Activated CD8-positive, alpha-beta memory T cell treated with anti-CD3 and anti-CD28 coated beads, Interleukin-2, amount 50 U/mL, for 4 hours (primary cell): ENCODE results near the gene NFIX.
A peak's percentile ranks its signal among the peaks of the same experiment; 100 is the strongest.

Experiments
- DNase-seq: peaks from one replicate; pipeline ENCODE4 v3.0.0-alpha.2; 2020

Gene NFIX

DNA sequence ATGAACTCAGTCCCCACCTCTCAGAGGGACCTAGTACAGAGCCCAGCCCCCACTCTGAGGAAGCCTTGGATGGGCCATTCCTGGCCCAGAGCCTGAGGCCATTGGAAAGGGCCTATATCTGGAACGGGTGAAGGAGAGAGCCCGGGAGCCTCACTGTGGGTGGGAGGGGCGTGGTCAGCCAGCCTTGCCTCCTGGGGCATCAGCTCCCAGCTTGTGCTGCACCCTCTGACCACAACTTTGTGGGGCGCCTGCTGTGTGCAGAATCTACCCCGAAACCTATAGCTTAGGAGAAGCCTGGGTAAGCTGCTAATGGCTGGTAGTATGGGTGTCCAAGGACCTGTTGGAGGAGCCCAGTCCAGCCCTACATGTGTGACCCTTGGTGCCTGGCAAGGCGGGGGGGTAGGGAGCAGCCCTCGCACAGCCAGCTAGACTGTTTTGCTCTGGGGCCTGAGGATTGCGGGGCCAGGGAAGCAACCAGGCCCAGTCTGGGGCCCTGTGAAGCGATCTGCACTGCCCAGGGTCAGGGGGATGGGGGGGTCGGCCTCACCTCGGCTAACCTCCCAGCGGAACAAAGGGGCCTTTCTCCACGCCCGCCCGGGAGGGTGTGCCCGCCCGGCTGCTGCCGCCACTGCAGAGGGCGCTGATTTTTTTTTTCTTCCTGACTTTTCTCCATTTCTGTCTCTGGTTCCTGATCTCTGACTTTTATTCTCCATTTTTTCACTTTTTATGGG, 65.1 kb downstream of the NFIX start:
- no peak for DNase-seq

DNA sequence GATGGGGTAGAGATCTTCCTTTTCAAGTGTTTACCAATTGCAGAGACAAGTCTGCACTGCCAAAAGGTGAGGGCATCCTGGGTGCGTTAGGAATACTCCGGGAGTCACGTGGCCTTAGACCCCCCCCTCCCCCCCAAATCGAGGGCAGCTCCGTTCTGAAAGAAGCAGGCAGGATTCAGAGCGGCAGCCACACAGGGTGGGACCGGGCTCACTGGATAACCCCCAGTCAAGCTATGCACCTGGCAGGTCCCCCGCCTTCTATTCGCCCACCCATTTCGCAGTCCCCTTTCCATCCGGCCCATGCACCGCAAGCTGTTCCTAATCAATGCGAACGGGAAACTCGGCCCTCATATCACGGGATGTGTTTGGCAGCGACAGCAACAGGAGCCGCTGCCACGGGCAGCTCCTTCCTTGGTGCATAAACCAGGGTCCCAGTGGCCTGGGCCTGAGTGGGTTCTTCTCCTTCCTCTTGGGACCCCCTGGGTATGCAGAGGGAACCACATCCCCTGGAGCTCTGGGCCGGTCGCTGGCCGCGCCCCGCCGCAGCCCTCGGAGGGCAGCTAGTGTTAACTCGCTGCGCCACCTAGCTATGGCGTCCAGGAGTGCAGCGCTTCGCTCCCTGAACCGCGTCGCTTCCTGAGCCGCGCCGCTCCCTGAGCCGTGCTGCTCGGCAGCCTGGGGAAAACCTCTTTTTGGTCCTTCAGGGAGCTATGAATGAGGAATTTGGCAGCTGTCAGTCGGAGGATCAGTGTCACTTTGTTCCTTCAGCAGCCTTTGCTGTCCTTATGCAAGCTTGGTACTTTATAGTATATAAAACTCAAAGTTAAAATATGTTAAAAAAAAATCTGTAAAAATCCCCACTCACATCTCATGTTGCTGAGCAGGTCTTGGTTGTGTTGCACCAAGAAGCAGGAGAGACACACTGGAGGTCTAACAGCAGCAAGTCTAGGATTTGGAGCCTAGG, 66.0 kb downstream of the NFIX start:
- DNase-seq: peak; percentile 82

DNA sequence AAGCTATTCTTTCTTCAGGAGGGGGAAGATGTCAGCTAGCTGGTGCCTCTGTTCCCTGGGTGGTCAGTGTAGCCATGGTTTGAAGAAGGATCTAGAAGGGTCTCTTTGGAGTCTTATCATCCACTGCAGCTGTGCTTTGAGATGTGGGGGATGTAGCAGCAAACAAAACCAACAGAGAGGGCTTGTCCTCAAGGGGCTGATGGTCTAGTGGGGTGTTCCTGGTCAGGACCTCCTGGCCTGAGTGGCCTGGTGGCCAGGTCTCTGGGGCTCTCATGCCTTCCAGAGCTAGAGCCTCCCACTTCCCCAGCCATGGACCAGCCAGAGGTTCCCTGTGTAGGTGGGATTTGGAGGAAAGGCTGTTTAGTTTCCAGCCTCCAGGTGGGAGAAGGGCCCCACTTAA, 67.0 kb downstream of the NFIX start:
- no peak for DNase-seq

DNA sequence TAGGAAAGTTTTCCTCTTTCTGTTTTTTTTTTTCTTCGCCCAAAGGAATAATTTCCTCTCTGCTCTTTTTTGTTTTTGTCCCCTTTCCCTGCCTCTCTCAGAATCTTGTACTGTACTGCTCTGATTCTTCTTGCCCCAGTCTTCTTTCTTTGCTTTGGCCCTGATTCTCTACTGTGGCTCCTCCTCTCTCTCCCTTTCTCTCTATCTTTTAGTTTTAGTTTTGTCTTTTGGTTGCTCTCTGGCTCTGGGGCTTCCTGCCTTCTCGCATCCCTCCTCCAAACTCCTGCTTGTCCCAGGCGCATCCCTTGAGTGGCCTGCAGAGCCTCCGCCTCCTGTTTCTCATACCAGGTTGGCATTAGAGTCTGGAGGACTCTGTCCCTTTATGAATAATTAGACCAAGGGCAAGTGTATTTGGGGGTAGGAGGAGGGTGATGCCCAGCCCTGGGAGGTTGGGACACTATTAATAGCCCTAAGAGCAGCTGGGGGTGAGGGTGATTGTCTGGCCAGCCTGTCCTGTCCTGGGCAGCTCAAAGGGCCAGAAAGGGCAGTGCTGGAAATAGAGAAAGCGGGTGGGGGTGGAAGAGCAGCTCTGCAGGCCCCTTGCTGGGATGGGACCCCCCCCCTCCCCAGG, 68.3 kb downstream of the NFIX start:
- no peak for DNase-seq

DNA sequence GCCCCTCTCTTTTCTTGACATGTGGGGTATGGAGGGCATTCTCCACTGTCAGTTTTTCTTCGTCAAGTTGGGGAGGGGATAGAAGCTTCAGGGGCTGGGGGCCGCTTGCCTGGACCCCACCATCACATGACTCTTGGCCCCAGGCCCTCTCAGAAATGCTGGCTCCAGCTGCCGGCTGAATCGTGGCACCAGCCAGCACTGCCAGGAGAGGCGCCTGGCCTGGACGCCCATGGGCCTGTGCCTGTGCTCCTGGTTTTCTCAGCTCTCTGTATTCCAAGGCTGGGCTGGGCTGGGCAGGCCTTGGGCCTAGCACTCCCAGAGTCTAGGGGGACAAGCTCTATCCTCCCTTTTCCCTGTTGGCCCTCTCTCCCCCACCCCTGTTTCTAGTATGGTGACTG, 68.8 kb downstream of the NFIX start:
- no peak for DNase-seq

DNA sequence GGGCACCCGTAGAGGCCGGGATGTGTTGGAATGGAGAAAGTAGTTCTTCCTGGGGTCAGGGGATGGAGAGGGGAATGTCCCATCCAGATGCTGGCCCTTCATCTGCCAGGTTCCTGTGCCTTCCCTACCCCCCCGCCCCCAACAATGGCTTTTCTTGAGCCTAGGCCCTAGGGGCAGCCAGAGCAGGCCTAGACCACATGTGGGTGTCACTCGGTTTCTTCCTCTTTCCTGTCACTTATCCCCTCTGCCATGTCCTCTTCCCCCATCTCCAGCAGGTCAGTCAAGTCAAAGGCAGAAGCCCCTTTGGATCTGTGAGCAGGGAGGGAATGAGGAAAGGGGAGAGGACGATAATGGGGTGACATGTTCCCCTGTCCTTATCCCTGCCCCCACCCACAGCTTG, 71.0 kb downstream of the NFIX start:
- no peak for DNase-seq

DNA sequence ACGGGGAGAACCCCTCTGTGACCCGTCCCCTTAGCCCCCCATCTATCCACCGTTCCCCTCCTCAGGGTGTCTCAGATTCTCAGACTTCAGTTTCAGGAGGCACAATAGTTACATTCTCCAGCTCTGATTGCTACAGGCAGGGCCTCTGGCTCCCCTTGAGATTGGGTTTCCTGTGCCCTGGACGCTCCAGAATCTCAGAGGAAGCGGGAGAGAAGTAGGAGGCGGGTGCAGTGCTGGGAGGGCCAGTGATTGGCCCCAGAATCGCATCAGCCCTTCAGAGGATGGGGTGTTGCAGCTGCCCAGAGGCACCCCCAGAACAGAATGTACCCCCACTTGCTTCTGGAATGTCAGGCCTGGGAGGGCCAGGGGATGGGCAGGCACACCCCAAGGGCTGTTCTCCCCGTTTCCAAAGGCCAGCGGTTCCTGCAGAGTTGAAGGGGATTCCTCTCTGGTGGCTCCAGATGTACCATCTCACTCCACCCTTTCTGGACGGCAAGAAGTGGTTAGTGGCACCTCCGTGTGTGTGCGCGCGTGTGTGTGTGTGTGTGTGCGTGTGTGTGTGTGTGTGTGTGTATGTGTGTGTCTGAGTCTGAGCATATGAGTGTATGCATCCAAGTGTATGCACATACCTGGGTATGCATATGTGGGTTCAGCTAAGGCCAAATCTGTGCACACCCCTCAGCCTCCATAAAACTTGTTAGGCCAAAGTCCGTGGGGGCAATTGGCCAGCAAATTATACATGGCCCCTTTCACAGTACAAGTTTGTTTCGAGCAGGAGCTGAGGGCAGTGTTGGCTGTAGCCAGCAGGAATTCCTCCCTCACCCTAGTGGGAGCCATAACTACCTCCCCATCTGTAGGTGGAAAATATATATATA, 71.9 kb downstream of the NFIX start:
- DNase-seq: no peak

DNA sequence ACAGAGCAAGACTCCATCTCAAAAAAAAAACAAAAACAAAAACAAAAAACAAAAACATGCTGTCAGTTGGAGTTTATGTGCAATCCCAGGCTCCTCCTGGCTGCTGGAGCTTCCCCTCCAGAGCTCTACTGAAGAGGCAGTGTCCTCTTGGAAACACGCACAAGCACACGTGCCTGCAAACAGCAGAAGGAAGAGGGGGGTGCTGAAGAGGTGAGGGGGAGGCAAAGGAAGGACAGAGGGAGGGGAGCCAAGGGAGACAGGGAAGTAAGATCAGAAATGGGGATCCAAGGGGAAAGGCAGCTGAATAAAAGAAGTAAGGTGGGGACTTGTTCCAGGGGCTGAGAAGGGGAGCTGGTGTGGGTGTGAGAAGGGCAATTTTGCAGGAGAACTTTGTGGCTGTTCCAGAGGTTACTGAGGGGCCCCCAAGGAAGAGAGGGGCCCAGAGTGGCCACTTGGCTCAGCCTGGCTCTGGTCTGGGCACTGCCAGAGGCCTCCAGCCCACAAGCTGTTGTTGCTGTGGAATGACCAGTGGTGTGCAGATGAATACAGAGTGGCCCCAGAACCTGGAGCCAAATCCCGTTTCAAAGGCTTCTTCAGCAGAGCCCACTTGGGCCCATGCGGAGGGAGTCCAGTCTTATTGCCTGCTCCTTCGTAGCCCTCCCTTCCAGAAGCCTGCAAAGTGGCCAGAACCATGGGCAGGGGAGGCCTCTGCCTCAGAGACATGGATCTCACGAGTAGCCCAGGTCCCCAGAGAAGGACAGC, 73.0 kb downstream of the NFIX start:
- no peak for DNase-seq

DNA sequence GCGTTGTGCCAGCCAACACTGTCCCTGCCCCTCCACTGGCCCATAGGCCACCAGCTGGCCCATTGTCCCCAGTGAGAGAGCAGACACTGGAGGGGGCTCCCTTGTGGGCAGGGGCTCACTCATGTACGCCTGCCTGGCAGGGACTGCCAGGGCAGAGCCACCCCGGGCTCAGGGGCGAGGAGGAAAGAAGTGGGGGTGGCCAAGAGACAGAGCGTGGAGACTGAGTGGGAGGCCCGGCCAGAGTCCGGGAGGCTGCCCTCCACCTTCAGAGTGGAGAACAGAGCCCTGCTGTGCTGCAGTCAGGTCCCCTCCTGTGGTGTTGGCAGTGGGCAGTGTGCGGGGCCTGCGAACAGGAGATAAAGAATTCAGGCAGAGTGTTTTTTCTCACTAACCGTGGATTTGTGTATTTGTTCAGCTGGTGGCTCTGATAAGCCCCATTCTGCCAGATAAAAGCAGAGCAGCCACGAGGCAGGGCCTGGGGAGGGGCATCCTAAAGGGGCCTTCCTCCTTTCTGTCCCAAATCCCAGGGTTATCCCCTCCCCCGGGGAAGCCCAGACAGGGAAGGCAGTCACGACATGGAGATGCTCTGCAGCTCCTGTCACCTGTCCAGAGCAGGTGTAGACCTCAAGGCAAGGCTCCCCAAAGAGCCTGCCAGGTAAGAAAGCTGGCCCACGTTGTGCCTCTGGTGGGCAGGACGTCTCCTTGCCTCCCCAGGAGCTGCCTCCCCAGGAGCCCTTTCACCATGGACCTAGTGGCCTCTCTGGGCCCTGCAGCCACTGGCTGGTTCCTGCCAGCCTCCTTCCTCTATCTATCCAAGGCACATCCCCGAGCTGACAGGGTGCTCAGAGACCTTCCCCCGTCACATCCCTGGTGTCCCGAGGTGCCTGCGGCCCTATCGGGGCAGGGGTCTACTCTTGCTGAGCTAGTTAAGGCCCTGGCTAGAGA, 74.4 kb downstream of the NFIX start:
- DNase-seq: no peak

DNA sequence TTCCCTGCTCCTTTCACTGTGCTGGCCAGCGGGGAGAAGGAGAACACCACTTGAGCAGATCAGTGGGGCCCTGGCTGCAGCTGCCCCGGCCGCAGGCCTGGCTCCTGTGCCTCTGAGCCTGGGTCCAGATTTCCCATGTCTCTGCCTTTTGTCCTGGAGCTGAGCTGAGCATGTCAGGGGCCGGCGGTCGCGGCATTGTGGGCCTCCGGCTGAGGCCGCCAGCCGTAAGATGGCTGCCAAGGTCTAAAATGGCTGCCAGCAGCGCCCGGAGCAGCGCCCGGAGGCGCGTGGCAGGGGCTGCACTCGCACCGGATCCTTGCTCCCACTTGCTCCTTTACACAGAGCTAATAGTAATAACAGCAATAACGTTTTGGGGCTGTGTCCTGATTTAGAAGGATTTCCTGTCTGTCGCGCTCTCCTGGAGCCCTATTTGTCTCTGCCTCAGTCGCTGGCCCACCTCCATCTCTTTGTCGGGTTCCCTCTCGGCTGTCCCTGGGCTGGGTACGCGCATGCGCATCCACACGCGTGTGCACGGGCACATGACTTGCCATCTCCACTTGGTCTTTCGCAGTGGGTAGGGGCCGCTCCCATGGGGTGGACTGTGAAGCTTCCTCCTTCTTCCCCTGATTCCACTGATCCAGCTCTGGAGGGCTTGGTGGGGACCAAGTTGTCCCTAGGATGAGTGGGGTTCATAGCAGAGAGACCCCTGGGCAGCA, 75.3 kb downstream of the NFIX start:
- DNase-seq: no peak

DNA sequence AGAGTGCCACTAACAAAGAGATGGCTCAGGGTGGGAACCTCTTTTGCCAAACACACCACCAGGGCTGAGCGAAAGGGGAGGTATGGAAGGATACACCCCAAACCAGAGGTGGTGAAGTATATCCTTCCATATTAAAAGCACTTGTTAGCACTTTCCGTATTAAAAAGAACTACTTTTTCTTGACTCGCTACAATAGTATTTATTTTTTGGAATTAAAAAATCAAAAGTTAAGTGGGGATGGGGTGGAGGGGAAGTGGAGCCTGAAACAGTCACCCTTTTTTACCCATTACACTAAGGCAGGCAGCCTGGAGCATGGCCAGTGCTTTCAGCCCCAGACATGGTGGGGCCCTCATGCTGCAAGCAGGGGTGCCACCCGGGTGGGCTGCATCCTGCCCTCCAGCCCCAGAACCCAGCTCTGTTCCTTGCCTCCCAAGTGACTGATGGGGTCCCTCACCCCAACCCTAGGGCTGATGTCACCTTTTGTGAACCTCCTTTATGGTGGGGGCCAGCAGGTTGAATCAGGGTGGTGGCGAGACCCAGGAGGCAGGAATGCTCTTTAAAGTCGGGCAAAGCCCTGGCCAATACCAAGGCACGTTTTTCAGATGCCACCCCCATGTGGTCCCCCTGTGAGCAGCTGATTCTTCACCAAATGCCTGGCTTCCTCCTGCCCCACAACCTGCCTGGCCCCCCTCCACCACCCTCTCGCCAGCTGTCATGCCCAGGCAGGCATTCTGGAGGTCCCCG, 76.3 kb downstream of the NFIX start:
- no peak for DNase-seq

DNA sequence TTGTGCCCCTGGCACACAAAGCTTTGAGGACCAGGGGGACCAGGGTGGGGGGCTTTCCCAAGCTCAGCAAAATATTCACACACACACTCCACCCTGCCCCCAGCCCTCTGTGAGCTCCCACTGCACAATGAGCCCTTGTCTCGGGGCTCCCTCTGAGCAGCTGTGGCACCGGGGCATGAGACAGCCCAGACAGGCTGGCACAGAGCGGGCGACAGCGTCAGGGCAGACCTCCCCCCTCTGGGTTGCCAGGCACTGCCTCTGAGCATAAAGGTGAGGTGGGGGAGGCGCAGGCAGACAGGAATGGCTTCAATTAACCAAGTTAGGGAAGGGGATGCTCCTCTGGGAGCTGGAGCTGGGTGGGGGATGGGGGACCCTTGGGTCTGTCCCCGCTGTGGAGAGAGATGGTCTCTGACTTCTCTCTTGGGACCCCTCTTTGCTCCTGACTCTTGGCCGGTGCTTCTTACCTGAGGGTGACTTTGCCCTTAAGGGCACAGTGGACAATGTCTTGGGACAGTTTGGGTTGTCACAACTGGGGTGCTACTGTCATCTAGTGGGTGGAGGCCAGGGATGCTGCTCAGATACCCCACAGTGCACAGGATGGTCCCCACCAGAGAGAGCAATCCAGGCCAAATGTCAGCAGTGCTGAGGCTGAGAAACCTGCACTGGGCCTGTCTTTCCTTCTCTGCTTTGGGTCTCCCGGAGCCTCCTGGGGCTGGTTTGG, 77.1 kb downstream of the NFIX start:
- DNase-seq: no peak

DNA sequence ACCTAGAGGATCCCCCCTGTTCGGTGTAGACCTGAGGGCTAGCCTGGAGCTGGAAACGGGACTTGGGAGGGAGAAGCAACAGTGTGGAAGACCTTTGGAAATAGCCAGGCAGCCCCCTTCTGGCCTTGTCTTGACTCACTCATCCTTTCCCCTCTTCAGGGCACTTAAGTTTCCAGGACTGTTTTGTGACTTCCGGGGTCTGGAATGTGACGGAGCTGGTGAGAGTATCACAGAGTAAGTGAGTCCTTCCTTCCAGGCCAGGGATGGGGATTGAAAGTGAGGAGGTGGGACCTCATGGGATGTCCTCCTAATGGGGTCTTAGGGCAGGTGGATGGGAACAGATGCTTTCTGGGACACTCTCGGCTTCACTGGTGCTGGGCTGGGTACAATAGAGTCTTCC, 78.0 kb downstream of the NFIX start:
- no peak for DNase-seq

DNA sequence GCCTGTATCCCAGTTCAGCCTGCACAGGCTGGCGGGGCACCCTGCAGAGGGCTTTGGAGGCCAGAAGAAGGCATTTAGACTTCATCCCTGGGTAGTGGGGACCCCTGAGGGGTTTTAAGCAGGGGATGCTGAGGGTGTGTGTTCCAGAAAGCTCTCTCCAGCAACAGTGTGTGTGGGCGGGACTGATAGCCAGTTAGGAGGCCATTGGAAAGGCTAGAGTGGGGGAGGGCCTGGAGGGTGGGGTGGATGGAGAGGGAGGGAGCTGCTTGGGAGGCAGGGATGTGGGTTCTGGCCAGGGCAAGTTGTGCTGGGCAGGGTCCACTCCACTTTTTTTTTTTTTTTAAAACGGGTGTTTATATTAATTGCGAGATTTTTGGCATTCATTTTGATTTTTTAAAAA, 79.1 kb downstream of the NFIX start:
- DNase-seq: no peak

DNA sequence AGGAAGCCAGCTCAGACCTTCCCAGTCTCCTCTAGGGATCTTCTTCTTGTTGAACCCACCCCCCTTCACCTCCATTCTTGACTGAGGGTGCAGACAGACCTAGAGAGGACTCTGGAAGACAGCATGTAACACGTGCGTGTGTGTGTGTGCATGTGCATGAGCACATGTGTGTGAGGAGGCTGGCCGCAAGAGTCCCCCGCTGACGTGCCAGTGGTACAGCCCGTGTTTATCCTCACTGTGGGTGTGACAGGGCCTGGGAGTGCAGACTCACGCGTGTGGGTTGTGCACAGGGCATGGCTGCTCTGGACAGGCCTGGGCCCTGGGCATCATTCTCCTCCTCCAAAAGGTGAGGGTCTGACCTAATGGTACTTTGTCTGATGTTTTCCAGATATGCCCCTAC, 81.0 kb downstream of the NFIX start:
- no peak for DNase-seq

DNA sequence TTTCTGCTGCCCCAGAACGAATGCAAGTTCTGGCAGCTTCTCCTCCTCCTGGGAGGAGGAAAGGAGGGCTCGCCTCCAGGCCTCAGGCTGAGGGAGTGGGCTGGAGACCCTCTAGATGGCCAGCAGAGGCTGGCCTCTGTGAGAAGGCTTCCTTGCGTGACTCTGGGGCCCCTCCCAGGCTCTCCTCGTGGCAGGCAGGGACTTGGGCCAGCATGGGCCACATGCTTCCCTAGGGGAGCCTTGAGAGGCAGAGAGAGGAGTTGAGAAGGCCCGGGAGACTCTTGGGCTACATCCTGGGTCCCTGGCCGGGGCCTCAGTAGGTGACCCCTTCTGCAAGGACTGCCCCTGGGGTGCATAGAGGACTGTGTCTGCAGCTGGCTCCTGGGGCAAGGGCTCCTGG, 81.5 kb downstream of the NFIX start:
- DNase-seq: no peak

DNA sequence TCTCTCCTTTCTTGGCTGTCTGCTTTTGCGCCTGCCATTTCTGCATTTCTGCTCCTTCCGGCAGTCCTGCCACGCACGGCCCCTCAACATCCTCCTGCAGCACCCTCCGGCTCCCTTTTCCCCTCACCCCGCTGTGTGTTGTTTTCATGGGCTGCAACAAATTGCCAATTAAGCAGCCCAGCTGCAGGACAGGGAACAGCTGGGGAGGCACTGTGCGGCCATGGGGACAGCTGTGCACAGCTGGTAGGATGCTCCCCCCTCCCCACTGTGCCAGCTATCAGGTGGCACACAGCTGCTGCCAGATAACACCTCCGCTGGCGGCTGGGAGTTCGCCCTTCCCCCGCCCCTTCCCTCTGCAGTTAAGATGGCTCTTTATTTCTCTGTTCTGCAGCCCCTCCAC, 82.0 kb downstream of the NFIX start:
- DNase-seq: no peak

DNA sequence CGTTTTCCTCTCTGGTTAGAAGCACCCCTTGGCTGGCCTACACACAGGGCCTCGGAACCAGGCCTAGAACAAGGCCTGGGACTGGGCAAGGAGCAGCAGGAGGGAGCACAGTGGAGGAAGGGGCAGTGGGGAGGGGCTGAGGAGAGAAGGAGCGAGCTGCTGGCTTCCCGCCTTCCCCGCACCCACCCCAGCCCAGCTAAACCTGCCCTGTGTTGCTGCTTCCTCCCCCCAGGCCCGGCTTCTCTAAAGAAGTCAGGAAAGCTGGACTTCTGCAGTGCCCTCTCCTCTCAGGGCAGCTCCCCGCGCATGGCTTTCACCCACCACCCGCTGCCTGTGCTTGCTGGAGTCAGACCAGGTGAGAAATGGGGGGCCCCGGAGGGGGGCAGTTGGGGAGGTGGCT, 83.1 kb downstream of the NFIX start:
- no peak for DNase-seq
